Activated CD4-positive, alpha-beta memory T cell treated with anti-CD3 and anti-CD28 coated beads for 36 hours (primary cell): ENCODE results near the gene SIK3. TPM values are rescaled to one million over a fixed set of nuclear protein-coding genes. Genes with fewer than 3 reads are reported as not detected.
"Not testable (repeated sequence)": the region's sequence is repeated elsewhere in the genome, so short reads cannot be mapped to it uniquely, and the experiment has no call there.

Source experiments
- CTCF ChIA-PET: fragments of 350-600 bp; sonication (Branson Sonifier 250); formaldehyde crosslinking; loops from one replicate; lab custom pipeline; 2021; ENCODE audit warnings: antibody characterized with exemption, inconsistent platforms; lab: Charles Lee
- POLR2A ChIA-PET: fragments of 350-600 bp; sonication (Branson Sonifier 250); formaldehyde crosslinking; loops from one replicate; lab custom pipeline; 2021; ENCODE audit warnings: antibody characterized with exemption; lab: Charles Lee
- DNase-seq: peaks from one replicate; pipeline ENCODE4 v3.0.0-alpha.2; 2020
- H3K27ac Mint-ChIP-seq: one replicate; pipeline ENCODE4 v1.8.0; 2021; ENCODE audit warnings: mixed read lengths
- H3K27me3 Mint-ChIP-seq: one replicate; pipeline ENCODE4 v1.8.0; 2021; ENCODE audit warnings: mixed read lengths
- H3K36me3 Mint-ChIP-seq: one replicate; pipeline ENCODE4 v1.8.0; 2021; ENCODE audit warnings: mixed read lengths
- H3K4me1 Mint-ChIP-seq: one replicate; pipeline ENCODE4 v1.8.0; 2021; ENCODE audit warnings: low read depth, mixed read lengths
- H3K4me3 Mint-ChIP-seq: one replicate; pipeline ENCODE4 v1.8.0; 2021; ENCODE audit warnings: mild to moderate bottlenecking, mixed read lengths
- H3K9me3 Mint-ChIP-seq: one replicate; pipeline ENCODE4 v1.8.0; 2021; ENCODE audit warnings: mixed read lengths
- intact Hi-C: fragments of 100-400 bp; cut with micrococcal nuclease; formaldehyde crosslinking; loops from one replicate; pipeline ENCODE4 v1.15.1; 2023
- total RNA-seq, 2 experiments: library from RNA; stranded (reverse); gene quantifications; one replicate each; pipeline ENCODE4 v1.2.3, GENCODE V29; 2021

The SIK3 gene
- total RNA-seq, 2 experiments from 2014 or later: 26.1 to 26.2 TPM

GRCh38 chr11:116813170-116813569 is 285.1 kb downstream of the SIK3 start:
- H3K27me3 Mint-ChIP-seq: no peaks in the 10 kb centered on the region
- H3K9me3 Mint-ChIP-seq: no peaks in the 10 kb centered on the region
- no peaks in the 10 kb centered on the region for H3K4me1 Mint-ChIP-seq
- ChIA-PET CTCF (interaction anchor here (0.8 to 2.2 kb wide), 6 partner anchors 8 to 326 kb away, joined by 3 to 20 read pairs (median 4); partner anchors contain the start of gene APOA5), POLR2A (no interaction called here)
- H3K36me3 Mint-ChIP-seq: no peaks in the 10 kb centered on the region
- DNase-seq: no peak
- no peak overlapping the region for H3K27ac Mint-ChIP-seq
- no peak overlapping the region for H3K4me3 Mint-ChIP-seq
- intact Hi-C loops: no loop called here

DNA sequence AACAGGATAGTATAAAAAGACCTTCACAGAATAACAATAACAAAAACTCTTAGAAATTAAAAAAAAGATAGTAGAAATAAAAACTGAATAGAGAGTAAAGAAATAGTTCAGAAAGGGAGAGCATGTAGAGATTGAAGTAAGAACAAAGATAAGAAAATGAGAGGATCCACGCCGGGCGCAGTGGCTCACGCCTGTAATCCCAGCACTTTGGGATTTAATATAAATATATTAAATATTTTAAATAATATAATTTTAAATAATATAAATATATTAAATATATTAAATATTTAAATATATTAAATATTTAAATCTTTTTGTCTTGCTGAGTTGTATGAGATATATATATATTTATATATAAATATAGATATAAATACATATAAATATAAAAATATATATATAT is 286.1 kb downstream of the SIK3 start:
- no peak for DNase-seq
- intact Hi-C loops: no loop called here
- Mint-ChIP-seq H3K27me3 (no peaks in the 10 kb centered on the region), H3K4me1 (no peaks in the 10 kb centered on the region), H3K27ac (no peak overlapping the region), H3K9me3 (no peaks in the 10 kb centered on the region), H3K36me3 (no peaks in the 10 kb centered on the region), H3K4me3 (no peak overlapping the region)
- ChIA-PET POLR2A (no interaction called here), CTCF (interaction anchor here (1.5 kb wide), 3 partner anchors 9 to 327 kb away, joined by 3 to 5 read pairs (median 3); no protein-coding TSS in a partner anchor)

DNA sequence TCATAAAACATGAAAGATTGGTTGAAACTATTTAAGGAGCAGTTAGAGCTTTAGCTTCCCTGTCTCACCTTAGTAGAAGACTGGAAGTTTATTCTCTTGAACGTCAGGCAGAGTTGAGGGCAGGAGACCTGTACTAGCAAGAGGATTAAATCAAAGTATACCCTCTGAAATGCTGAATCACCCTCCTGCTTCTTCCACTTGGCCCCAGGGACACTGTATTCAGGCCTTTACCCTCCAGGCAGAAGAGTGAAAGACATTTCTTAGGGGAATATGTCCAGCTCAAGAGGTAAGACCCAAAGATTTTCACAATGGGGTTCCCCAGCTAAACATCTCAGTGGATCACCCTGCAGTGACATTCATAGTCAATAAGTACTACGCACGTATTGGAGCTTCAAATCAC is 287.0 kb downstream of the SIK3 start:
- Mint-ChIP-seq H3K27me3 (no peaks in the 10 kb centered on the region), H3K27ac (no peak overlapping the region), H3K4me1 (no peaks in the 10 kb centered on the region), H3K4me3 (no peak overlapping the region), H3K36me3 (no peaks in the 10 kb centered on the region), H3K9me3 (no peaks in the 10 kb centered on the region)
- ChIA-PET POLR2A (no interaction called here), CTCF (interaction anchor here (3.3 kb wide), 1 partner anchor 20 kb away, joined by 10 read pairs; the partner anchor contains the start of gene APOA5)
- intact Hi-C loops: no loop called here
- DNase-seq: no peak

- ChIA-PET CTCF (interaction anchor here (1.2 to 3.3 kb wide), 2 partner anchors 18 to 27 kb away, joined by 3 to 10 read pairs; partner anchors contain the start of gene APOA5), POLR2A (no interaction called here)
- Mint-ChIP-seq H3K27me3 (no peaks in the 10 kb centered on the region), H3K36me3 (no peaks in the 10 kb centered on the region), H3K4me3 (no peak overlapping the region), H3K4me1 (no peaks in the 10 kb centered on the region), H3K9me3 (no peaks in the 10 kb centered on the region), H3K27ac (no peak overlapping the region)
- no peak for DNase-seq
- intact Hi-C loops: no loop called here
Observed at GRCh38 chr11:116808262-116809175, 289.7 kb downstream of the SIK3 start.

GRCh38 chr11:116807601-116808261 is 290.5 kb downstream of the SIK3 start:
- ChIA-PET POLR2A (no interaction called here), CTCF (interaction anchor here (1.2 kb wide), 1 partner anchor 28 kb away, joined by 3 read pairs; no protein-coding TSS in a partner anchor)
- Mint-ChIP-seq H3K27ac (no peak overlapping the region), H3K27me3 (peaks cover 2% of the 10 kb centered on the region), H3K4me3 (no peak overlapping the region), H3K4me1 (no peaks in the 10 kb centered on the region), H3K9me3 (no peaks in the 10 kb centered on the region), H3K36me3 (no peaks in the 10 kb centered on the region)
- intact Hi-C loops: no loop called here
- DNase-seq: no peak

DNA sequence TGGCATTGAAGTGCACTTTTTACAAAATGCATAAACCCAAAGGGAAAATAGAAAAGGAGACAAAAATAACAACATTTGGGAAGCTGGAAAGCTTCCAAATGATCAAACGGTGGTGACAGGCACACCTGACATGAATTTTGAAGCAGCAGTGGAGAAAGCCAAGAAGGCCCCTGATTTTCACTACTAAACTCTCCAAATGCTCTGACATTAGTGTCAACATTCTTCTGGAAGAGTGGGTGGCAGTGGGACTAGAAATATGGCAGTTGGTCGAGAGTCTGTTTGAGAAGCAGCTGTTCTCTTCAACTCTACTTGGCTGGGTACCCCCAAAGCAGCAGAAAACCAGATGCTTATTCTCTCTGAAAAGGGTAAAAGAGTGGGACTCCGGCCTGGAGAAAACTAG is 294.2 kb downstream of the SIK3 start:
- CTCF ChIA-PET: no interaction called here
- intact Hi-C loops: no loop called here
- DNase-seq: no peak
- Mint-ChIP-seq H3K27me3 (peaks cover 11% of the 10 kb centered on the region), H3K36me3 (no peaks in the 10 kb centered on the region), H3K4me3 (no peak overlapping the region), H3K9me3 (no peaks in the 10 kb centered on the region), H3K27ac (no peak overlapping the region), H3K4me1 (no peaks in the 10 kb centered on the region)
- POLR2A ChIA-PET: no interaction called here

GRCh38 chr11:116801662-116802061 is 296.6 kb downstream of the SIK3 start:
- POLR2A ChIA-PET, H3K4me1 Mint-ChIP-seq: not testable (repeated sequence)

DNA sequence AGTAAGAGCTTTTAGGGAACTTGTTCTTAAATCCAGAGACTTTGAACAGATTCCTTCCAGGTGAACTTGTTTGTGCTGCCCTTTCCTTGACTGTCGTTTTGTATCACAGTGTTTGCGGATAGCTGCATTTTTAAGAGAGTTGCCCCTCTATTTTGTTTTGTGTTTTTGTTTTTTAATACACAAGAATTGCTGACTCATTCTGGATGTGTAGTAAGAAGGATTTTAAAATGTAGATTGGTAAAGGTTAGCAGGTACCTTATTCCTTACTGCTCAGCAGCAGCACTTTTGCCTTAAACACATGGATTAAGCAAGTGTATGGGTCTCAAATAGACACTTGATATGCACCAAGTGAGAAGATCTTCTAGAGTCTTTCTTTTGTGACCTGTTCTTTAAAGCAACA is 297.6 kb downstream of the SIK3 start:
- Mint-ChIP-seq H3K27me3 (peaks cover 13% of the 10 kb centered on the region), H3K27ac (no peak overlapping the region), H3K4me3 (no peak overlapping the region), H3K4me1 (peaks cover 4% of the 10 kb centered on the region), H3K9me3 (no peaks in the 10 kb centered on the region), H3K36me3 (no peaks in the 10 kb centered on the region)
- ChIA-PET CTCF (interaction anchor here (1.2 to 3.1 kb wide), 3 partner anchors 10 to 305 kb away, joined by 5 to 13 read pairs (median 10); partner anchors contain the start of gene APOA5), POLR2A (no interaction called here)
- intact Hi-C loops: no loop called here
- no peak for DNase-seq

More at GRCh38 chr11:116801662-116802061, 296.6 kb downstream of the SIK3 start:
- H3K36me3 Mint-ChIP-seq, H3K9me3 Mint-ChIP-seq, H3K4me3 Mint-ChIP-seq, intact Hi-C loops, H3K27ac Mint-ChIP-seq, DNase-seq: not testable (repeated sequence)
- CTCF ChIA-PET: interaction anchor here (1.0 to 3.1 kb wide), 2 partner anchors 10 to 11 kb away, joined by 3 to 13 read pairs; partner anchors contain the start of gene APOA5
- H3K27me3 Mint-ChIP-seq: peaks cover 11% of the 10 kb centered on the region

DNA sequence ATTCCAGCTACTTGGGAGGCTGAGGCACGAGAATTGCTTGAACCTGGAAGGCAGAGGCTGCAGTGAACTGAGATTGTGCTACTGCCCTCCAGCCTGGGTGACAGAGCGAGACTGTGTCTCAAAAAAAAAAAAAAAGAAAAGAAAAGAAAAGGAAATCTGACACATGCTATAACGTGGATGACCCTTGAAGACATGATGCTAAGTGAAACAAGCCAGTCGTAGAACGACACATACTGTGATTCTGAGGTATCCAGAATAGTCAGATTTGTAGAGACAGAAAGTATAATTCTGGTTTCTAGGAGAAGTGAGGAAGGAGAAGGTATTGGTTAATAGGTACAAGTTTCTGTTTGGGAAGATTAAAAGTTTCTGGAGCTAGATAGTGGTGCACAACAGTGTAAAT is 299.9 kb downstream of the SIK3 start:
- ChIA-PET POLR2A (interaction anchor here (1.4 kb wide), 1 partner anchor 38 kb away, joined by 3 read pairs; no protein-coding TSS in a partner anchor), CTCF (interaction anchor here (2.5 to 3.8 kb wide), 3 partner anchors 8 to 308 kb away, joined by 10 to 26 read pairs (median 13); partner anchors contain the start of gene APOA5)
- intact Hi-C loops: no loop called here
- no peaks in the 10 kb centered on the region for H3K9me3 Mint-ChIP-seq
- no peak overlapping the region for H3K4me3 Mint-ChIP-seq
- DNase-seq: no peak
- H3K4me1 Mint-ChIP-seq: peaks cover 4% of the 10 kb centered on the region
- peaks cover 13% of the 10 kb centered on the region for H3K27me3 Mint-ChIP-seq
- H3K36me3 Mint-ChIP-seq: no peaks in the 10 kb centered on the region
- no peak overlapping the region for H3K27ac Mint-ChIP-seq

- H3K36me3 Mint-ChIP-seq: no peaks in the 10 kb centered on the region
- no peak overlapping the region for H3K4me3 Mint-ChIP-seq
- no peak for DNase-seq
- no peak overlapping the region for H3K27ac Mint-ChIP-seq
- peaks cover 4% of the 10 kb centered on the region for H3K4me1 Mint-ChIP-seq
- POLR2A ChIA-PET: no interaction called here
- CTCF ChIA-PET: interaction anchor here (3.8 kb wide), 1 partner anchor 38 kb away, joined by 26 read pairs; no protein-coding TSS in a partner anchor
- peaks cover 12% of the 10 kb centered on the region for H3K27me3 Mint-ChIP-seq
- H3K9me3 Mint-ChIP-seq: no peaks in the 10 kb centered on the region
- intact Hi-C loops: no loop called here
Observed at GRCh38 chr11:116797816-116798215, 300.4 kb downstream of the SIK3 start.

DNA sequence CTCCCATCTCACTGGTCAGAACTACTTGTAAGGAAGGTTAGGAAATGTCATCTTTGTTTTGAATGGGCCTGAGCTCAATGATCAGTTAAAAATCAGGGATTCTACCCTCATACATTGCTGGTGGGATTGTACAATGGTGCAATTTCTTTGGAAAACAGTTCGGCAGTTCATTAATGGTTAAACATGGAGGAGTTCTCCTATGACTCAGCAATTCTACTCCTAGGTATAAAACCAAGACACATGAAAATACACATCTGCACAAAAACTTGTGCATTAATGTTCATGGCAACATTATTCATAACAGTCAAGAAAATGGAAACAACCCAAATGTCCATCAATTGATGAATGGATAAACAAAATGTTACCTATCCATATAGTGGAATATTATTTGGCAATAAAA is 301.7 kb downstream of the SIK3 start:
- Mint-ChIP-seq H3K4me1 (peaks cover 4% of the 10 kb centered on the region), H3K36me3 (no peaks in the 10 kb centered on the region), H3K27me3 (peaks cover 10% of the 10 kb centered on the region), H3K27ac (no peak overlapping the region), H3K4me3 (no peak overlapping the region), H3K9me3 (no peaks in the 10 kb centered on the region)
- ChIA-PET POLR2A (no interaction called here), CTCF (interaction anchor here (0.5 to 3.8 kb wide), 3 partner anchors 9 to 342 kb away, joined by 3 to 26 read pairs (median 3); partner anchors contain the start of gene ZPR1)
- DNase-seq: no peak
- intact Hi-C loops: no loop called here

- CTCF ChIA-PET: interaction anchor here (10.3 kb wide), 1 partner anchor 42 kb away, joined by 187 read pairs; the partner anchor contains the start of gene APOA1
Observed at GRCh38 chr11:116794851-116795250, 303.4 kb downstream of the SIK3 start.

More at GRCh38 chr11:116794851-116795250, 303.4 kb downstream of the SIK3 start:
- Mint-ChIP-seq H3K4me3 (no peak overlapping the region), H3K4me1 (peaks cover 9% of the 10 kb centered on the region), H3K27me3 (peaks cover 5% of the 10 kb centered on the region), H3K27ac (no peak overlapping the region), H3K36me3 (no peaks in the 10 kb centered on the region), H3K9me3 (no peaks in the 10 kb centered on the region)
- no peak for DNase-seq
- POLR2A ChIA-PET: no interaction called here
- intact Hi-C loops: no loop called here
